Fibroblast of skin of left biceps (primary cell): ENCODE results near the gene TIMP2.
A peak's percentile ranks its signal among the peaks of the same experiment; 100 is the strongest.

Source experiments
- DNase-seq, 2 experiments: peaks; one replicate each; pipeline ENCODE4 v3.0.0-alpha.2; 2013; ENCODE audit warnings: low read depth in 2 of 2

The TIMP2 gene

DNA sequence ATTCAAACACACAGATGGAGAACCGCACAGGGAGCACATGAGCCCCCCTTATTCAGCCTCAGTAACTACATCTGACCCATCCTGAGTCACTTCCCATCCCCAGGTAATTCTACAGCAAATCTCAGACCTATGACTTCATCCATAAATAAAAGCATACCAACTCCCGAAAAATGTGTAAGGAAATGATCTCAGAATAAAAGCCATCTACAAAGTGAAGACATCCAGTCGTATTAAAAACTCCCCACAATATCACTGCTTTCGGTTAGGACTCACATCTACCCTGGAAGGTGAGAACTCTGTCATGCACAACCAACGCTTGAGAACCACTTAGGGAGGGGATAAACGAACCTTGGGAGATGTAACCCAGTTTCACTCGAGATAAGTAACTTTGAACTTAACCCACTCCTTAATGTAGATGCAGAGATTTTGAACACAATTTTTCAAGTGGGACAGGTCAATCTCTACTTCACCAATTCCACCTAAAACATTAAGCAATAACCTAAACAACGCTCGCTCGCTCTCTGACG, 85.9 kb downstream of the TIMP2 start:
- no peak for DNase-seq

DNA sequence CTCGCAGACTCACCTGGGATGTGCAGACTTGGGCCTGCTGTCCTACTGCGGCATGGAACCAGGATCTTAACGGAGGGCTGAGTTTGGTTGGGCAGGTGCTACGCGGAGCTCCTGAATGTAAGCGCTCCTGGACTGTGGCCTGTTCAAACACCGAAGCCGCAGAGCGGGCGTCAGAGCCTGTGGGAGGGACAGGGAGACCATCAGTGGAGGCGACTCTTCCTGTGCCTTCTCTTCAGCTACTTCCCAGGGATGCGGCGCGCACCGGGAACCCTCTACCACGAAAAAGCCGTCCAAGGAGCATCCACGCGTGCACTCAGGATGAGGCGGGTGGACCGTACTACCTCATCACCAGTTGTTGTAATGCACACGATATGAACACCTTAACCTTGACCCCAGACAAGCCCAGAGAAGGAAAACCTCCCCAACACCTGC, 86.6 kb downstream of the TIMP2 start:
- no peak for DNase-seq

DNA sequence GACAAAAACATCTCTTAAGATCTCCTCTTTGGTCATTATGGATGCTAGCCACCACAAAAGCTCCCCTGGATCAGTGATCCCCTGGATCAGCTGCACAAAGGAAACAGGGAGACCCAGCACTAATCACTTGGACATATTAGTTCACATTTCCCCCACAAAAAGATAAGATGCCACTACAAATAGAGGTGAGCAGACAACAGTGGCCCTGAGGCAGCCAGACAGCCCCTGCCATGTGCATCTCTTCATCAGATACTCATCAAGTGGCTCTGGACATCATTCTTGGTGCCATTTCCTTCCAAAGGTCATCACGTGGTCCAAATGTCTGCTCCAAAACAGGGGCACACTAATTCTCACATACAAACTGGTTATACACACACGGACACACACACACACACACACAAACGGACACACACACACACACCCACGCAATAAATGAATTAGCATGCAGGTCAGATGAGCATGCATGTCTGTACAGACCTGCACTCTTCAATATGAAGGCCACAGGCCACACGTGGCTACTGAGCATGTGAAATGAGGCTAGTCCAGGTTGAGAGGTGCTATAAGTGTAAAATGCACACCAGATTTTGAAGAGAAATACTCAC, 88.7 kb downstream of the TIMP2 start:
- no peak for DNase-seq

DNA sequence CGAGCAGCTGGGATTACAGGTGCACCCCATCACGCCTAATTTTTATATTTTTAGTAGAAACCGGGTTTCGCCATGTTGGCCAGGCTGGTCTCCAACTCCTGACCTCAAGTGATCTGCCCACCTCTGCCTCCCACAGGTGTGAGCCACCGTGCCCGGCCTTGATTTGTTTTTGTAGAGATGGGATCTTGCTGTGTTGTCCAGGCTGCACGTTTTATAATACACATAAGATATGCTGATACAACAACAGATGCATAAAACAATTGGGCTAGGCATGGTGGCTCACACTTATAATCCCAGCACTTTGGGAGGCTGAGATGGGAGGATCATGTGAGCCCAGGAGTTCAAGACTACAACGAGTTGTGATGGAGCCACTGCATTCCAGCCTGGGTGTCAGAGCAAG, 90.6 kb downstream of the TIMP2 start:
- no peak for DNase-seq

DNA sequence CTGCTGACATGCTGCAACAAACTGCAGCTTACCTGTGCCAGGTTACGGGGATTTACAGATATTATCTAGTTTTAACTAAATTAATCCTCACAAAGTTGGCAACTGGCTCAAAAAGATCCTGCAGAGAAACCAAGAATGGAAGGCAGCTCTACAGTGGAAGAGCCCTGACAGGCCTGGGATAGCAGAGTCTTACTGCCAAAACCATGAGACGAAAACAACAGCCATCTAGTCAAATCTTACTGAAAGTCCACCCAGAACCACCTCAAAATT, 92.7 kb downstream of the TIMP2 start:
- no peak for DNase-seq

DNA sequence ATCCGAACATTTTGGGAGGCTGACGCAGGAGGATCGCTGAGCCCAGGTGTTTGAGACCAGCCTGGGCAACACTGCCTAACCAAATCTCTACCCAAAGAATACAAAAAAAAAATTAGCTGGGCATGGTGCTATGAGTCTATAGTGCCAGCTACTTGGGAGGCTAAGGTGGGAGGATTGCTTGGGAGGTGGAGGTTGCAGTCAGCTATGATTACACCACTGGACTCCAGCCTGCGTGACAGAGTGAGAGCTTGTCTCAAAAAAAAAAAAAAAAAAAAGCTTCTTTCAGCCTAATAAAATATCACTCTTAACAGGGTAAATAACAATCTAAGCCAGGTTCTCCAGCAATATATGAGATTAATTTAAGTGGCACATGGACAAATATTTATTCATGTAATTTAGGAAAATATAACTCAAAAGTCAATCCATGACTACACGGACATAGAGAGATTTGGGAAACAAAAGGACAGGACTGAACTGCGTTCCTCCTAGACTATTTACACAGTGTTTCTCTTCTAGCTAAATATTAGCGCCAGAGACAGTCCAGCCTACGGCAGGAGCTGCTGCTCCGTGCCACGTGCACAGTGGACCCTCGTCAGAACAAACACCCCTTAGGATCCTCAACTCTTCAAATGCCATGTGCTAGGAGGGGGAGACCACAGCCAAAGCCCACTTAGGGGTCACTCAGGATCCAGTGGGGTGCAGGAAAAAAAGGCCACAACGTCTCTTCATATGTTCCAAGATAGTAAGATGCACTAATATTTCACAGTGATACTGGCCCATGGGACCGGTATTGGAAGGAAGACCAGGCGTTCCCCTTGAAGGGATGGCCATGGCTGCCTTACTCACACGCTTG, 93.3 kb downstream of the TIMP2 start:
- no peak for DNase-seq

DNA sequence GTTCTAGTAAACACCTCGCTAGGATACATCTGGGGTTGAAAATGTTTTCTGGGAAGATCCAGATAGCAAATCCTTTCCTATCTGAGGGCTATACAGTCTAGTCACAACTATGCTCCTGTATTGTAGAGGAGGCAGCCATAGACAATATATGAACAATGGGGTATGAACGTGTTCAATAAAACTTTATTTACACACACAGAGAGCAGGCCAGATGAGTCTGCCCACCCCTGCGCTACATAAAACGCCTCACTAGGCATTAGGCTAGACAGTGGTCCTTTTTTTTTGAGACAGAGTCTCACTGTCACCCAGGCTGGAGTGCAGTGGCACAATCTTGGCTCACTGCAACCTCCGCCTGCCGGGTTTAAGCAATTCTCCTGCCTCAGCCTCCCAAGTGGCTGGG, 95.7 kb downstream of the TIMP2 start:
- DNase-seq: no peak

DNA sequence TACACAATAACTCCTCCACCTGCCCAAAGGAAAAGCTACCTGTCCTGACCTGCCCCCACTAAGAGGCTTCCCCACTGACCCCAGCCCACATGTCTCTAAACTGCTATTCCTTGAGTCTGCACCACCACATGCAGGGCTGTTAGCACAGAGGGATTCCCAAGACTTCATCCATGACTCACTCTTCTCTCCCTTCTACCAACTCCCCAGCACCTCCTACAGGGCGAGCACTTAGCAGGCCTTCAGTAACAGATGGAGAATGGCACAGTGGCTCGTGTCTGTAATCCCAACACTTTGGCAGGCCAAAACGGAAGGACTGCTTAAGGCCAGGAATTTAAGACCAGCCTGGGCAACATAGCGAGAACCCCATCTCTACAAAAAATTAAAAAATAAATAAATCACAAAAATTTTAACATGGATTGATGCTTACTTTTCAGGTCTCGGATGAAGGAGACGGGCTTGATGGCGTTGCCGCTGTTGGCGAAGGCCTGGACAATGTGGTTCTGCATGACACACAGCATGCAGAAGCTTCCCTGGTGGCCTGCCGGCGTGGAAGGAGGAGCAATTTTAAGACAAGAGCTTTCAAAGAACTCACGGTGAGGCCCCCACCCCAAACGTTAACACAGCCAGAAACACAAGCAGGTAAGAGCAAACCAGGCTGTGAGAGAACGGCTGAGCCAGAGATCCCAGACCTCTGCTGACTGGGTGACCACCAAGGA, 96.6 kb downstream of the TIMP2 start:
- no peak for DNase-seq

DNA sequence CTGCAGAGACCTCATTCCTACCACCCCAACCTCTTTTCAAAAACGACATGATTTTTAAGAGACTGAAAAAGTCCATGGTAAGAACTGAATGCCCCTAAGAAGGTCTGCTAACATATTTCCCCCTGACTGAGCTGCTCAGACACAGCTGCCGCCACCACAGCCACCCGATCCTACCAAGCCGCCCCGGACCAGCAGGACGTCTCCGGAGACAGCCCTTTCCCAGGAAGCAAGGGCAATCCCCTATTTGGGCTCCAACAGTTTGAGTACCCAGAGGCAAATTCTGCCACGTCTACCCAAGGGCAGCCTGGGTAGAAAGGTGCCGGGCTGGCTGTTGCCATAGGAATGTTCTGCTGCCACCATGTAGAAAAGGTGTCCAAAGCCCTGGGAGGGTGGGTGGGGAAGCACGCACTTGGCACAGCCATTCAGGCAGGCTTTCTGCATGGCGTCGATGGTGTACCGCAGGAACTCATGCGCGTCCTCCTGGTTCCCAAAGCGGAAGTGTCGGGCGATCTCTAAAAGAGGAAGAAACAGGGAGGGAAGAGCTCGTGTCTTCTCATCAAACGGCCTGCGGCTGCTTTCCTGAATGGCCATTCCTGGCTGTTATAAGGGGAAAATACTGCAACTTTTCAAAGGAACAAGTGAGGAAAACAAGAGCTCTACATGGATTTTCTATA, 98.2 kb downstream of the TIMP2 start:
- no peak for DNase-seq

DNA sequence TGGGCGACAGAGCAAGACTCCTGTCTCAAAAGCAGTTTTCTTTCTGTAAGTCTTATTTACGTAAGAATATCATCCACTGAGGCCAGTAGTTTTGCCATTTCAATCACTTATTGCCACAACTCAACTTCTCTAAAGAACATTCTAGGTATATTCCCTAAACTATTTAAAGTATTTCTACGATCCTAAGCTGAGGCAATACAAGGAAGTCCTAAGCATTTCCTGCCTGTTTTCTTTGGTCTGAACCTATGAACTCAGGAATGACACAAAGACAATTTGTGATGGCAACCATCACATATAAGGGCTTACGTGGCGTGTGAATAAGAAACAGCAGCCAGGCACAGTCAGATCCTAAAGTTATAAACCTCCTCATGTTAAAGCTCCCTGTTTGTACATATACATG, 98.8 kb downstream of the TIMP2 start:
- DNase-seq: no peak

DNA sequence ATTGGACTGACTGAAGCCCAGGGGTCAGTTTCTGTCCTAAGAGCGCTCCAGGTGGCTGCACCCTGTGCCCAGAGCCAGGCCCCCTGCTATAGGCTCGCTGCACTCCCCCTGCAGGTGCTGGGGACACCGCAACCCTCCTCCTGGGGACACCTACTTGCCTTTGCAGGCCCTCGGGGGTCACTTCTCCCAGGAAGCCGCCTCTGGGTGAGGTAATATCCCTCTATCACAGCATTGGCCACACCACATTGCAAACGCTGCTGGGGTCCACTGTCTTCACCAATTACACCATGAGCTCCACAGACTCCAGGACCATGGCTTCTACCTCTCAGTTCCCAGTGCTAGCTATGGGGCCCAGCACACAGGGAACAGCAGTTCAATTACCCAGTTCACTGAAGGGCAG, 99.5 kb downstream of the TIMP2 start:
- DNase-seq: no peak

DNA sequence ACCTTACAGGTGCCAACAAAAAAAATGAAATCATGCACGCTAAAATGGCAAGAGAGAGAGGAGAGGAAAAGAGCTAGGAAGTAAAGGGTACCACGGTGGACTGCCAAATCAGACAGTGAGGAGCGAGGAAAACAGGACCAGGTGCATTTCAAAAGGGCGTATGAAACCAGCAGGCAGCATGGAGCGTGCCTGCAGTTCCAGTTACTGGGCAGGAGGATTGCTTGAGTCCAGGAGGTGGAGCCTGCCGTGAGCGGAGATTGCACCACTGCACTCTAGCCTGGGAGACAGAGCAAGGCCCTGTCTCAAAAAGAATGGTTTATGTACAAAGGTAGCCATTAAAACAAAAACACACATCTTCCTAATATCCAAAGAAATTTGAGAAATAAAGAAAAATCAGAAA, 100.9 kb downstream of the TIMP2 start:
- no peak for DNase-seq

DNA sequence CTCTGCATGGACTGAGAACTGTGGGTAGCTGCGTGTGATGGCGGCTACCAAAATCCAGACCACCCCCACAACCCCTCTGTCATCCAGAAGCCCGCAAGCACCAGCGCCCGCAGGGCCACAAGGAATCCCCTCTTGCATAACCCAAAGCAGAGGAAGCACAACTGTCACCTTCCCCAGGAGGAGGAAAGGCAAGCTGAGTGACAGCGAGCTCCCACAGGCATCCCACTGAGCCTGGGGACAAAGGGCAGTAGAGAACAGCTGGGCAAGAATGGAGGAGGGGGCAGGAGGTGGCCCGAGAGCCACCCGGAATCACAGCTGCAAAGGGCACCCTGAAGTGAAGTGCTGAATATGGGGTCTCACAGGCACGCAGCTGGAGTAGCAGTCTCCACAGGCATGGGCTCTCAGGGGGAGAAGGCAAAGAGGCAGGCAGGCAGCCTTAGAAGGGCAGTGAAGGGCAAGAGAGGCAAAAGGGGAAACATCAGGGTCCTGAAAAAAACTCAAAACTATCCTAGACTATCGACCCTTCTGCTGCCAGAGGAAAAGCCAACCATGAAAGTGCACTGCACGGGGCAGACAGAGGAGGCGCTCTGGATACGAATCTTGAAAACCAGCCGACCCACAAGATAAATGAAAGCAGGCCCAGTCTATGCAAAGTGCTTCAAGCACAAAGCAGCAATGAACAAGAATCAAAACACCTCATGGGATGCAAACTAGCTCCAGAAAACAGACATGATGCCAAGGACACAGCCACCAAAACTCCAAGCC, 101.7 kb downstream of the TIMP2 start:
- DNase-seq: no peak

DNA sequence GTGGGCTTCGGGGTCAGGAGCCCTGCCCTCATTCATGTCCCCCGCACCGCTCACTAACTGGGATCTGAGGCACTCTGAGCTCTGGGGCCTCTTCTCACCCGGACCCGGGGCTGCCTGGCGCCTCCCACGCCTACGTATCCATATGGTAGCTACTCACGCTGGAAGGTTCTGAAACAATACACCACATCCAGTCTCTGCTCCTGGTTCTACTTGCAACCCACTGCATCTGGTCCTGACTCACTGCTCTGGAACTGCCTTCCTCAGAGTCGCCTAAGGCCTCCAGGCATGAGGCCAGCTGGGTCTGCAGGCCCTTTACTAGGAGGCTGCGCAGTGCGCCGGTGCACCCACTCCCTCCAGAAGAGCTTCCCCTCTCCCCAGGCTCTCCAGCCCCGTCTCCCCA, 102.6 kb downstream of the TIMP2 start:
- peak; percentile 53 to 56 for DNase-seq

DNA sequence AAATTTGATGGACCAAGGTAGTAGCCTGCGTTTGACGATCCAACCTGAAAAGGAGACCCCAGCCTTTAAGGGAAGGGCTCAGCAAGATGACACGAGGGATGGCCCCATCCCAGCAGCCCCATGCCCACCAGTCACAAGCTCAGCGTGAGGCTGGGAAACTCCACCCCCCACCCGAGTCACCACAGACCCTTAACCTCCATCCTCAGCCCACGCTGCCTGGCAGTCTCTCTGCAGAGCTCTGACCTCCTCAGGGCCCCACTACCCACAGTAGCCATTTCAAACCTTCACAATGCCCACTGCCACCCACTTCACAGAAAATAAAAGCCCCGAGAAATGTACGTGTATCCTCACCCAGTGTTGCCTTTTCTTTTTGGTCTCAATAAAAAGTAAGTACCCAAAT, 103.2 kb downstream of the TIMP2 start:
- no peak for DNase-seq

DNA sequence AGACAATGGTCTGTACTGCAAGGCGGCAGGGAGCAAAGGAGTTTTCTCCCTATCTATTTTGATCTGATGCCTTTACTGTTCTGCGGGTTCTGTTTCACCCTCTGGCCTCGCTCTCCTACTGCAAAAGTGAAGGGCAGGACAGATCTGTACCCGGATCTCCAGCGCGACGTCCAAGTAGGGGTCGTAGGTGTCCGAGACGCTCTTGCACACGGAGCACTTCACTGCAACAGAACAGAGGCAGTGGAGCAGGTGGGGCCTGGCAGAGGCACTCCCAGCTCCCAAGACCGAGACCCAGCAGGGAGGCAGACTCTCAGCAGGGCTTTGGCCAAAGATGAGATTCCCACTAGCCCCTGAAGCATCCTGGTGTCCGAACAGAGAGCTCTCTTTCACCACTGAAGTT, 104.3 kb downstream of the TIMP2 start:
- no peak for DNase-seq

DNA sequence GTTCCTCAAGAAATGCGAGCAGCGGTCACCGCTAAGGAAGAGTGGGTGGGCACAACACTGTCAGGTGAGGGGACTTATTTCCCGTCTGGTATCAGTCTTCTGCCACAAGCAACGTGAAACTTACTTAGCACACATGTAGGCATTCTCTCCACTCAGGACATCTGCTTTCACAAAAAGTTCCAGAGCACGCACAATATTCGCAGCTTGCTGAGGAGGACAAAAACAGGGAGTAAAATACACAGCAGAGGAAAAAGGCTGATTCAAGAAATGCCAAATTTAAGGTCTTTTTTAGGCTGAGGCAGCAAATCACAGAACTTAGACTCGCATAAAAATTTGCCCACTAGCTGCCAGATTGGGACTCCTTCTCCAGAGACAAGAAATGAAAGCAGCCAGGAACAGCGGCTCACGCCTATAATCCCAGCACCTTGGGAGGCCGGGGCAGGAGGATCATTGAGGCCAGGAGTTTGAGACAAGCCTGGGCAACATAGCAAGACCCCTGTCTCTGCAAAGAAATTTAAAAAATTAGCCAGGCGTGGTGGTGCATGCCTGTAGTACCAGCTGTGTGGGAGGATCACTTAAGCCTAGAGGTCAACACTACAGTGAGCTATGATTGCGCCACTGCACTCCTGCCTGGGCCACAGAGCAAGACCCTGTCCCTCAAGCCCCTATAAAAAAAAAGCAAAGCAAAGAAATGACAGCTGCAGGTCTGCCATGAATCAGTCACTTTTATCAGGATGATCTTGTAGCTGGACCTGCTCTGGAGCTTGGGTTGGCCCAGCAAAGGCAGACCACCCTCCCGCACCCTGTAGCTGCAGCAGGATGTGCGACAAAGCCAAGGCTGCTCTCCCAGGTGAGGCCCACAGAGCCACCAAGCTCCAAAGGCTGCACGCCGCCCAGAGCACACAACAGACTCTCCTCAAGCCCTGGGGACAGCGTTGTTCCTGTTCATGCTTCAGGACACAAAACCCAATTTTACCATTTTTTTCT, 105.1 kb downstream of the TIMP2 start:
- DNase-seq: no peak

DNA sequence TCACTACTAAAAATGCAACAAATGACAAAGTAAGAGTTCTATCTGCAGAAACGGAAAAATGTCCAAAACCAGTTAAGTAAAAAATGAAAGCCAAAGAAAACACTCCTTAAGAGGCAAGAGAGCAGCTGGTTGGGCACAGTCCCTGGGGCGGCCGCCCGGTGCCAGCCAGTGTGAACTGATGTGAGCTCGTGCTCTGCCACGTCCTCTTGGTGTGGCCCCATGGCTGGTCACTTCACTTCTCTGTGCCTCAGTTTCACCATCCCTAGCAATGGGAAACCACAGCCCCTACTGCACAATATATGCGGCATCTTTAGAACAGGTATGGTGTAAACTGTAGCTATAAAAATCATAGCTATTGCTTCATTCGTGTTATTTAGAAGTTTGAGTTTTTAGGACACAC, 105.8 kb downstream of the TIMP2 start:
- DNase-seq: no peak

DNA sequence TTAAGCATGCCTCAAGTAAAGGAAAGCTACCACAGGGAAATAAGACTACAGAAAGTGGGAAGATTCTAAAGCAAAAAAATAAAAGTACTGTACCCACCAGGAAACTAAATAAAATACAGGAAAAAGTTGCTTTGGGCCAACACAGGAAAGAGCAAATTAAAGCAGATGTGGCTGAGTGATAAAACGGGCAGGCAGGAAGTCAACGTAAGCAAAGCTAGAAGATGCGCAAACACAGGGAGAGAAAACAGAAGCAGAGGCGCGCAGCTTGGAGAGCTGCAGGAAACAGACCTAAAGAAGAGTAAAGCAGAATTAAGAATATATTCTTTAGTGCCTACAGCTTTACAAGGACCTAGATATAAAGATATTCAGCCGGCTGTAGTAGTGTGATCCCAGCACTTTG, 106.3 kb downstream of the TIMP2 start:
- no peak for DNase-seq

DNA sequence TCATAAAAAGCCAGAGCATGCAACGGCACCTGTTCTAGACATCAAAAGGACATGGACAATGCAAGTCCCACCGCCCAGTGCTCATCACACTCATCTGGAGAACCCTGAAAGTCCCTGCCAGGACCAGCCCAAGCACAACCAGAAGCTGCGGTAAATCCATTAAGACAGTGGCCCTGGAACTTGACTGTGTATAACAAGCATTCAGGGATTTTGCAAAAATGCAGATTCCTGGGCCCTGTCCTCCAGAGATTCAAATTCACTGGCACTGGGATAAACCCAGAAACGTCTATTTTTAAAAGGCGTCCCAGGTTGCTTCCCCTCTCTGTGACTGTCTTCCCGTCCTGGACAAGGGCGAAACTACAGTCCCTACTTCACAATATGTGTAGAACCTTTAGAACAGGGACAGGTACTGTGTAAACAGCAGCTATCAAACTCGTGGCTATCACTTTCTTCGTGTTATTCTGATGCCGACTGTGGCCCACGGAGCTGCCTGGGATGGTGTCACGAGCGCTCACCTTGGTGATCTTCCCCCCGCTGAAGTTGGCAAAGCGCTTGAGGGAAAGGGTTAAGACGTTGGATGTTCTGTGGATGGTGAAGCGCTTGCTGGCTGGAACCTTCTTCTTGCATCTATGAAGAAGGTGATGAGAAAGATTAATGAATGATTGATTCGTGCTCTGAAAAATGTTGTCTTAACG, 106.9 kb downstream of the TIMP2 start:
- no peak for DNase-seq
